ENCODE results near the gene SPACA6.
"Not testable (repeated sequence)": the region's sequence is repeated elsewhere in the genome, so short reads cannot be mapped to it uniquely, and the experiment has no call there.

Gene SPACA6, protein sequence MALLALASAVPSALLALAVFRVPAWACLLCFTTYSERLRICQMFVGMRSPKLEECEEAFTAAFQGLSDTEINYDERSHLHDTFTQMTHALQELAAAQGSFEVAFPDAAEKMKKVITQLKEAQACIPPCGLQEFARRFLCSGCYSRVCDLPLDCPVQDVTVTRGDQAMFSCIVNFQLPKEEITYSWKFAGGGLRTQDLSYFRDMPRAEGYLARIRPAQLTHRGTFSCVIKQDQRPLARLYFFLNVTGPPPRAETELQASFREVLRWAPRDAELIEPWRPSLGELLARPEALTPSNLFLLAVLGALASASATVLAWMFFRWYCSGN

DNA sequence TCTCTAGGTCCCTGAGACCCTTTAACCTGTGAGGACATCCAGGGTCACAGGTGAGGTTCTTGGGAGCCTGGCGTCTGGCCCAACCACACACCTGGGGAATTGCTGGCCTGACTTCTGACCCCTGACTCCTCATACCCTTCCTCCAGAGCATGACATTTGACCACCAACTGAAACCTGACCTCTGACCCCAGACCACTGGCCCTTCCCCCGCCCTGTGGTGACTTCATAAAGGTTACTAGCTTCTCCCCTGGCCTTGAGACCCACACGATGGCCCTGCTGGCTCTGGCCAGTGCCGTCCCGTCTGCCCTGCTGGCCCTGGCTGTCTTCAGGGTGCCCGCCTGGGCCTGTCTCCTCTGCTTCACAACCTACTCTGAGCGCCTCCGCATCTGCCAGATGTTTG, at the start of gene SPACA6:
SPACA6 (plus strand) TSS at position 71 of the 400 bp plus-strand sequence; CDS start at position 268, 197 bp downstream.
- DNase-seq (ENCODE audit: low spot score), result no peak

DNA sequence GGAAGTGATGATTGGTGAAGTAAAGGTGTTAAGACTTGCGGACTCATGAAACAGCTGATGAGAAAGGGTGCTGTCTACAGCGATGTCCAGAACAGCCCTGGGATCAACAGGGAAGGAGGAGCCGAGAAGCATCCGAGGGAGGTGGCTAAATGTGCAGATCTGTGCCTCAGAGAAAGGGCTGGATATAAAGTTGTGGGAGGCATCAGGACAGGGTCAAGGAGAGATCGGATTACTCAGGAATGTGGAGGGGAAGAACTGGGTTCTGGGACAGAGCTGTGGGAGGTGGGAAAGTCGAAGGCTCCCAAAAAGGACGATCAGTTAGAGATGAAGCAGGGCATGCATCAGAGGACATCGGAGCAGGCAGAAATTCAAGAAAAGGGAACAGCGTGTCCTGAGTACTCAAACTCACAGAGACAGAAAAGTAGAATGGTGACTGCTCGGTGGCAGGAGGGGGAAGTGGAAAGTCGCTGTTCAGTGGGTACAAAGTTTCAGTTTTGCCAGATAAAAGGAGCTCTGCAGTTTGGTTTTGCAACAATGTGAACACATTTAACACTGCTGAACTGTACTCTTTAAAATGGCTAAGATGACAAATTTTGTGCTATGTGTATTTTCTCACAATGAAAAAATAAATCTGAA, 48.4 kb upstream of the SPACA6 start:
- DNase-seq (ENCODE audit: low spot score), result no peak

DNA sequence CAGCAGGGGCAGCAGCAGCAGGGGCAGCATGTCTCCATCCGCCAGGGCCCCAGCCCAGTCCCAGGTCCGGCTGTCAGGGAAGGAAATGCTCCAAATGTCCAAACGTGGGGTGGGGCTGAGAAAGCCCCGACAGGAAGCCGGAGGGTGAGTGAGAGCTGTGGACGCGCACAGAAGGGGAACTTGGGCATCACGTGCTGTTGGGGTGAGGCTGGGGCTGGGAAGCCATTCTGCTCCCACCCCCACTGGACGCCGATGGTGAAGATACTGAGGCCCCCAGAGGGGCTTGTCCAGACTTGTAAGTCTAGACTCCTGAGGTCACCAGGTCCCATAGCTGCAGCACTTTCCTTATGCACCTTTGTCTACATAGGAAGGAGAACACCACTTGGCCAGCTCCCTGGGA, 46.4 kb upstream of the SPACA6 start, which contains the start of gene SIGLEC14:
SIGLEC14 (minus strand) TSS at position 96 of the 400 bp plus-strand sequence; CDS start at position 30, 66 bp downstream.
- DNase-seq (ENCODE audit: low spot score), result not testable (repeated sequence)

DNA sequence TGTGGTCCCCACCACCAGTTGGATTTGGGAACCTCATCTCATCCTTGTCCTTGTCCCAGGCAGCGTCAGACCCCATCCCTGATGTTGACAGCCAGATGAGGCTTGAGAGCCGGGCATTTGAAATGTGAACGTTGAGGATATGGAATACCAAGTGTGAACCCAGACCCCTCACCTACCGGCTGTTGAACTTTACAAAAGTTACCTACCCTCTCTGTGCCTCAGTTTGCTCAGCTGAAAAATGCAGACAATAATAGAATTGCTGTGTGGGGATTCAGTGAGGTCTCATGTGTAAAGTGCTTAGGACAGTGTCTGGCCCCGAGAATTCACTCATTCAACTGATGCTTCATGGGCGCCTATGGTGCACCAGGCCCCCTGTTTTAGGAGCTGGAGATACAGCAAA, 45.8 kb upstream of the SPACA6 start:
- no peak for DNase-seq (ENCODE audit: low spot score)

DNA sequence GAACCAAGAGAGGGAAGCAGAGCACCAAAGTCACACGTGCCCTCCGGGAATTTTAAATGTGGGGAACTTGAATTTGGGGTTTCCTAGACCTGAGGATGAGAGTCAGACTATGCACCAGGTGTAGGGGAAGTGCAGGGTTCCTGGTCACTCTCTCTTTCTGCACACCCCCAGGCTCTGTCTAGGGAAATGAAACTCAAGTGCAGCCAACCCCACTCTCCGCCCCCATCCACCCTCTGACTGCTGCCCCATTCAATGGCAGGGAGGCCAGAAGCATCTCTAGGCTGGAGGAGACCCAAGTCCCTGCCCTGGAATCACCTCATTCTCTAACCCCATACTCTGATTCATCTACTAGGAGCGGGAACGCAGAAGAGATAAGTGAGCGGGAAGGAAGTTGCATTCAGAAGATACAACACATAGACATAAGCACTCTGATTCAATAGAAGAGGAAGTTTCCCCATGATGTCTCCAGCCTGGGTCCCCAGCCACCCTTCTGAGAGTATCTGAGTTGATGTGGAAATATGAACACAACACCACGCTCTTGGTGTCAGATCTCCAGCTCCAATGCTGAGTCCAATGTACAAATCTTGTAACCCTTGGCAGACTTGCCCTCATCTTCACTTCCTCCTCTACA, 41.8 kb upstream of the SPACA6 start:
- no peak for DNase-seq (ENCODE audit: low spot score)

DNA sequence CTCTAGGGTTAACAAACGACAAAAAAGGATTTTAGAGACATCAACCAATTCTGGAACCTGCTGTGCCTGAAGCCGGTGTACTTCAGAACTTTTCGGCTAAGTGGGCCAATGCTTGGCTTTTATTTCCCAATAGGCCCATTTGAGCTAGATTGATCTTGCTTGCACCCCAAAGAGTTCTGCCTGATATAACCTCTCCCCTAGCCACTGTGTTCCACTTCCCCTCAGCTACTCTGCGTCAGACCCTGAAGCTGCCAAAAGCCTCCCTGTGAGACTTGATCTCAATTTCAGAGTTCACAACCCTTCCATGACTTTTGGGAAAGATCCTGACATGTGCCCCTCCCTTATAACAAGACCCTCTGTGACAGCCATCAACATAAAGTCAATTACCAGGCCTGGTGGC, 40.9 kb upstream of the SPACA6 start:
- no peak for DNase-seq (ENCODE audit: low spot score)

DNA sequence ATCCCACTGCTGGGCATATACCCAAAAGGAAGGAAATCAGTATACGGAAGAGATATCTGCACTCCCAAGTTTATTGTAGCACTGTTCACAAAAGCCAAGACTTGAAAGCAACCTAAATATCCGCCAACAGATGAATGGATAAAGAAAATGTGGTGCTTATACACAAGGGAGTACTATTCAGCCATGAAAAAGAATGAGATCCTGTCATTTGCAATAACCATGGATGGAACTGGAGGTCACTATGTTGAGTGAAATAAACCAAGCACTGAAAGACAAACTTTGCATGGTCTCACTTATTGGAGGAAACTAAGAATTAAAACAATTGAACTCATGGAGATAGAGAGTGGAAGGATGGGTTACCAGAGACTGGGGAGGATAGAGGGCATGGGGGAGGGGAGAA, 40.0 kb upstream of the SPACA6 start:
- no peak for DNase-seq (ENCODE audit: low spot score)

DNA sequence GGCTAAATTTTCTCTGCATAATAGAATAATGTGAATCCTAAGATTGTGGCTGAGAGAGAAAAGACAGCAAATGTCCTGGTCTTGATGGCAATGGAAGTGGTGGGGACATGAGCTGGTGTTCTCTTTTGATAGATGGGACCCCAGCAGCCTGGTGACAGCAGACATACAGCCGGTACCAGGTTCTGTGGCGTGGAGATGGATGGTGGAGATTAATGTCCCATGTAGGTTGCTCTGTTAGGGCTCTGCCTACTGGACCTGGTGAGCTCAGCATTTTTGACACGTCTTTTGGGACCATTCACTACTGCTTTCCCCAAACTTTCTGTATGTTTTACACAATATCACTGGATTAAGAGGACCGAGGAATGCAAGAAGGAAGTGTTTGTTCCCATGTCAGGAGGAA, 38.3 kb upstream of the SPACA6 start:
- no peak for DNase-seq (ENCODE audit: low spot score)

DNA sequence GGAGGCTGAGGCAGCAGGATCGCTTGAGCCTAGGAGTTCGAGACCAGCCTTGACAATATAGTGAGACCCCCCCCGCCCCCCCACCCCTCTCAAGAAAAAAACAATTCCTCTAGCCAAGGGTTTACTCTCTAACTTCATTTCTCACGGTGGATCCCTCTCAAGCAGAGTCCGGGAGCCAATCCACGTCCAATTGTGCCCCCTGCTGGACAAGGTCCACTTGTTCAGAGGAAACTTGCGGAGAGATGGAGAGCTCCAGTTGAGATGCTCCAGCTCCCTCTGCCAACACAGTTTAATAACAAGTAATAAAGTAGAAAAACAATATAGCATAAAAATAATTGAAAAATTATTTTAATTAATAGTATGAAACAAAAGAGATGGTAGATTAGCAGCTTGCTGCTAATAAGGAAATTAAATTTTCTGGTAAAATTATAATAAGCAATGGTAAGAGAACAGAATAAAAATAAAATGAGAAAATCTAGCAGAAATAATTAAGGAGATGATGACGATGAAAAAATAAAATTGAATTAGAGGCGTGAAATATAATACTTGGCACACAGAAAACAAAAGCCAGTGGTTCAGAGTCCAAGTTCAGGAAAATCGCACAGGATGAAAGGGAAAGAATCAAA, 32.0 kb upstream of the SPACA6 start:
- peak; percentile 83 for DNase-seq (ENCODE audit: low spot score)

DNA sequence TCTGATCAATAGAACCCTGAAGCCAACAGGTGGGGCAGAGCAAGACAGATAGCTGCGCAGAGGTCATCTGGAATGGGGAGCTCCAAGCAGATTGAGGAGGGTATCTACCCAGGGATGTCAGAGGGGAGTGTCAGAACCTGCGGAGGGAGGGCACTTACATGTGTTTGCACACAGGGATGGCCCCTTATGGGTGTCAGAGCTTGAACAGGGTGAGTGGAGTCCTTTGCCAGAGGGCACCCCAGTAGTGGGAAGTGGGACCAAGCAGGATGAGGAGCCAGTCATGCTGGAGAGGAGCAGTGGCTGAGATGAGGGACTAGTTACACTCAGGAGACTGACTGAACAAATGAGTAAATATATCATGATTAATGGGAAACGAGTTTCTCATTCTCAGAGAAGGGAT, 29.5 kb upstream of the SPACA6 start:
- no peak for DNase-seq (ENCODE audit: low spot score)

DNA sequence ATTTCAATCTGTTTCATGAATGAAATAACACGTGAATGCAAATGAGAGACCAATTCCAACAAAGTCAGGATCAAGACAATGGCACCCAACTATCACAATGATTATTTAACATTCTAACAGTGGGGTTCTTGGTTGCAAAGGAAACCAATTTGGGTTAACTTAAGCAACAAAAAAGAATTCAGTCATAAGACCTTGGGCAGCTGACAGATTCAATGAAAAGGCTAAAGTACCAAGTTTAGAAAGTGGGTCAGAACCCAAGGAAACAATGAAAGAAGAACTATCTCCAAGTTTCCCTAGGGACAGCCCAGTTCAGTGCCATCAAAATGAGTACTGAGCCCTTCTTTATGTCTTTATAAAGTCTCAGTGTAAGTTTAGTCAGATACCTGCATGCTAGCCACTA, 29.0 kb upstream of the SPACA6 start:
- DNase-seq (ENCODE audit: low spot score), result peak; percentile 10

DNA sequence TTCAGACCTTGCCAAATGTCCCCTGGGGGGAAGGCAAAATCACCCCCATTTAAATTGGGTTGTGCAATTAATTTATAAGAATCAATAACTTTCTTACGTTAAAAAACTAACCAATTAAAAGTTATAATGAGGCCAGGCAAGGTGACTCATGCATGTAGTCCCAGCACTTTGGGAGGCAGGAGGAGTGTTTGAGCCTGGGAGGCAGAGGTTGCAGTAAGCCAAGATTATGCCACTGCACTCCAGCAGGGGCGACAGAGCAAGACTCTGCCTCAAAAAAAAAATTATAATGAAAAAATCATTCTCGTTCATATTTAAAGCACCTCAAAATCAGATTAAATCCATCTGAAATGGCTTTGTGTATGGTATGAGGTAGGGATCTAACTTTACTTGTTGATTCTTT, 28.1 kb upstream of the SPACA6 start:
- DNase-seq (ENCODE audit: low spot score), result no peak

DNA sequence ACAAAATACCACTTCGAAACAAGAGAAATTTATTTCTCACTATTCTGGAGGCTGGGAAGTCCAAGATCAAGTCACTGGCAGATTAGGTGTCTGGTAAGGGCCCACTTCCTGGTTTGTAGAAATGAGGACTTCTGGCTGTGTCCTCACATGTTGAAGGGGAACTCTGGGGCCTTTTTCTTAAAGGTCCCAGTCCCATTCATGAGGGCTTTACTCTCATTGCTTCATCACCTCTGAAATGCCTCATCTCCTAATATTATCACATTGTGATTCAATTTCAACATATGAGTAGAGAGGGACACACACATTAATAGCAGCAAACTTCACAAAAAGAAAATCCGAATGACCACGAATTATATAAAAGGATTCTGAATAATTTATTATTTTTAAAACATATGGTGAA, 24.9 kb upstream of the SPACA6 start:
- no peak for DNase-seq (ENCODE audit: low spot score)

DNA sequence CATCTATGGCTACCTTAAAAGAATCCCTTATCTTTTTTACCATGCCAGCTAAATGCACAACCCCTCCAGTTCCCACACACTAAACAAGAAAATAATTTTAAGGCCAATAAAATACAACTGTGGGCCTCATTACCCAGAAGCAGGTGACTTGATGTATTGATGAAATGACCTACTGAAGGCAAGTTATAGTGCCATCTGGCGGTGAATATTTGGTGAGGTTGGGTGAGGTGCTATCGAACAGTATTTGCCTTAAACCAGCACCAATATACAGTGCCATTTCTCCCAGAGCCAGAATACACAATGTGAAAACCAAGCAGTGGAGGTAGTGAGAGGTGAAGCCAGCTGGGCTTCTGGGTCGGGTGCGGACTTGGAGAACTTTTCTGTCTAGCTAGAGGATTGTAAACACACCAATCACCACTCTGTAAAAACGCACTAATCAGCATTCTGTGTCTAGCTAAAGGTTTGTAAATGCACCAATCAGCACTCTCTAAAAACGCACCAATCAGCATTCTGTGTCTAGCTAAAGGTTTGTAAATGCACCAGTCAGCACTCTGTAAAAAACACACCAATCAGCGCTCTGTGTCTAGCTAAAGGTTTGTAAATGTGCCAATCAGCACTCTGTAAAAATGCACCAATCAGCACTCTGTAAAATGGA, 17.1 kb upstream of the SPACA6 start:
- peak; percentile 31 for DNase-seq (ENCODE audit: low spot score)

DNA sequence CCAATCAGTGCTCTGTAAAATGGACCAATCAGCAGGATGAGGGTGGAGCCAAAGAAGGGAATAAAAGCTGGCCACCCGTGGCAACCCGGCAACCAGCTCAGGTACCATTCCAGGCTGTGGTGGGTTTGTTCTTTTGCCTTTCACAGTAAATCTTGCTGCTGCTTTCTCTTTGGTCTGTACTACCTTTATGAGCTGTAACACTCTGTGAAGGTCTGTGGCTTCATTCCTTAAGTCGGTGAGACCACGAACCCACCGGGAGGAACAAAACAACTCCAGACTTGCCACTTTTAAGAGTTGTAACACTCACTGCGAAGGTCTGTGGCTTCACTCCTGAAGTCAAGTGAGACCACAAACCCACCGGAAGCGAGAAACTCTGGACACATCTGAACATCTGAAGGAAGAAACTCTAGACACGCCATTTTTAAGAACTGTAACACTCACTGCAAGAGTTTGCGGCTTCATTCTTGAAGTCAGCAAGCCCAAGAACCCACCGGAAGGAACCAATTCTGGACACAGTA, 16.5 kb upstream of the SPACA6 start:
- DNase-seq (ENCODE audit: low spot score), result no peak

DNA sequence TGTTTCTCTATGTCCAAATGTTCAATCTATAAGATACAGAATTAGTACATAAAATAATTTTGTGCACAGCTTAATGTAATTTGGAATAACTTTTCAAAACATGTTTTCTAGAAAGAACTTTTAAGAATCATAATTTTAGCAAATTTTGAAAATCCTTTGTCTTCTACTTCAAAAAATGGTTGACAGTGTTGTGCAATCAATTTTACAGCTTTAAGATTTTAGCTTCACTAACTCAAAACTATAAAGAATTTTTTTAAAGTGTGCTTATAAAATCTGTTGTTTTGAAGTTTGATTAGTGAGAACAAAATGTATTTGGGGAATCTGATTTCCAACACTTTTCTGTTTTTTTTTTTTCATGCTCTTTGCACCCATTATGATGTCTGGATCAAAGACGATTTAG, 12.7 kb upstream of the SPACA6 start:
- no peak for DNase-seq (ENCODE audit: low spot score)

DNA sequence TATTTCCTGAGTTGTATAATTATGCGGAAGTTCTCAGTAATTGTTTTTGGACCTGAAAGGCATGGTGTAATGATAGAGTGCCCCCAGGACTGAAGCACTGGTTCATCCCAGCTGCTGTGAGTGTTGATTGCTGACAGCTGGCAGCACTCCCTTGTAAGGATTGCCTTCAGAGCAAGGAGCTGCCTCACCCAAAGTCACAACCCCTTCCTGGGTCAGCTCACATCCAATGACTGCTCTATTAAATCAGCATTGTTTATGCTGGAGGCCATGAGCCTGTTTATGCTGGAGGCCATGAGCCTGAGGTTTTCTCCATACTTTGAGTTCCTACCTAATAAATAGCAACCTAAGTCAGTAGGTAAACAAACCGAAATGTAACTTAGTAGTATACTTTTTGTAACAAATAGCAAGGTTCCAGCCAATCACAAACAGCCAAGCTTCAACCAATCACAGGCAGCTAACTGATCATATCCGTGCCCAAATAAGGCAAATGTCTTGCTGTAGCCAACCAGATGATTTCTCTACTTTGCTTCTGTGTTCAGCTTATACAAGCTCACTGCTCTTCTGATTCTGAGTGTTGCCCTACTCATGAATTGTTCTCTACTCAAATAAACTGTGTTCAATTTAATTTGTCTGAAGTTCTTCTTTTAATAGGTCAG, 11.7 kb upstream of the SPACA6 start:
- DNase-seq (ENCODE audit: low spot score), result no peak

DNA sequence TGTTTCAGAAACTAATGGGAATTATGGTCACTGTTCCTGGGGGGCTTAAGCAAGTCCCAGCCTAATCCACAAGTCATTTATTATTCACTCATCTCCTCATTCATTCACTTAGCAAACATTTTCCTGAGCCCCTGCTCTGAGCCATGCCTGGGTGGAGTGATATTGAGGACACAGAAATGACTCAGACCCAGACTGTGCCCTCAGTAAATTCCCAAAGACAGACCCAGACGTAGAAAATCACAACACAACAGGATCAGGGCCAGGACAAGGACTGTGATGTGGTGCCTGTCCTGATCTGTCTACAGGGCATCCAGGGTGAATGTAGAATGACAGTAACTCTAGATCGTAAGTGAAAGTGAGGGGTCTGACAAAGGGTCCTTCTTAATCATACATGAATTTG, 7.0 kb upstream of the SPACA6 start:
- DNase-seq (ENCODE audit: low spot score), result no peak

DNA sequence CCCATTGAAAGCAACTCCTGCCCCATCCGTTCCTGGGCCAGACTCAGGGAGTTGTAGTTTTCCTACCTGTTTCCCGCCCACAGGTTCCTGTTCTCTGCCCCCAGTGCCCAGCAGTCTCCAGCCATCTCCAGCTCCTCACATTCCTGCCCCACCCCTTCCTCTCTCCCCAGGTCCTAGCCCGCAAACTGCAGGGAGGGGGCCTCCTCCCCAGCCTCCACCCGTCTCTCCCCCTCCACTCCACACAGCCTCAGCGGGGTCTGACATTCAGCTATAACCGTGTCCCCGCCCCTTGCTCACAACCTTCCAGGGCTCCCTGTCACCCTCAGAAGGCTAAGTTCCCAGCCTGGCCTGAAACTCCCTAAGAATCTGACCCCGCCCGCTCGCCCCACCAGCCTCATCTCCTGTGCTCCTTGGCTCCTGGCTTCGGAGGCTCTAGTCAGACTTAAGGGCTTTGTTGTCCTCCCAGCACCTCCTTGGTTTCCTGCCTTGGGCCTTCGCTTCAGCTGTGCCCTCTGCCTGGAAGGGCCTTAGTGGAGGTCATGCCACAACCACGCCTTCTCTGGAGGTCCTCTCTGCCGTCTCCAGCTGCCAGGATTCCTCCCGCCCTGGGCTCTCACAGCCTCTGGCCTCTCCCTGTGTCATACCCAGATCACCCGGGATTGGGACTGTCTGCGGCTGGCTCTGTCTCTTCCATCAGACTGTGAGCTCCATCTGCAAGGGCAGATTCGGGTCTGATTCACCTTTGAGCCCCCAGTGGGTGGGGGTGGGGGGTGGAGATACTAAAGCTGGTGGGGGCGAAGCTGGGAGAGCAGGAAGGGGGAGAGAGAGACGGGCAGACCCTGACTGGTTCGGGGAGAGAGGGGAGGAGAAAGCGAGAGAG, 5.1 kb upstream of the SPACA6 start:
- peak; percentile 62 for DNase-seq (ENCODE audit: low spot score)

Data from cerebellar cortex (tissue), 1 donor.